WTC11 (cell line): ENCODE results near the gene WDFY4. TPM values are rescaled to one million over a fixed set of nuclear protein-coding genes. Genes with fewer than 3 reads are reported as not detected.

Source experiments
- ATAC-seq: fragments of 200-7000 bp; cut with Tn5 transposase; 2 replicates; pipeline ENCODE4 v1.10.0; 2021; ENCODE audit warnings: mild to moderate bottlenecking, moderate library complexity
- CTCF ChIA-PET: fragments of 300-600 bp; sonication (Branson Sonifier 250); formaldehyde crosslinking; loops from one replicate; lab custom pipeline; 2021; ENCODE audit warnings: antibody characterized with exemption; lab: Charles Lee
- POLR2A ChIA-PET: fragments of 350-600 bp; sonication (Branson Sonifier 250); formaldehyde crosslinking; loops from one replicate; lab custom pipeline; 2021; ENCODE audit warnings: antibody characterized with exemption; lab: Charles Lee
- DNase-seq: peaks from one replicate; pipeline ENCODE4 v3.0.0; 2021; ENCODE audit warnings: low spot score
- H3K27ac Mint-ChIP-seq: 2 replicates; pipeline ENCODE4 v1.8.0; 2021; ENCODE audit warnings: mixed read lengths
- H3K27me3 Mint-ChIP-seq: 2 replicates; pipeline ENCODE4 v1.8.0; 2021; ENCODE audit warnings: low read depth, mild to moderate bottlenecking, moderate library complexity, mixed read lengths
- H3K36me3 Mint-ChIP-seq: 2 replicates; pipeline ENCODE4 v1.8.0; 2021; ENCODE audit warnings: mixed read lengths
- H3K4me1 Mint-ChIP-seq: 2 replicates; pipeline ENCODE4 v1.8.0; 2022; ENCODE audit warnings: mixed read lengths
- H3K4me3 Mint-ChIP-seq: 2 replicates; pipeline ENCODE4 v1.8.0; 2021; ENCODE audit warnings: mild to moderate bottlenecking, moderate library complexity, mixed read lengths
- H3K9me3 Mint-ChIP-seq: 2 replicates; pipeline ENCODE4 v1.8.0; 2021; ENCODE audit warnings: mixed read lengths
- CREB1 ChIP-seq: sonication (generic); formaldehyde crosslinking; IDR thresholded peaks from 2 replicates; pipeline ENCODE4 v1.8.0; 2023; ENCODE audit warnings: mild to moderate bottlenecking, missing genetic modification reagents
- FOXP1 ChIP-seq: sonication (generic); formaldehyde crosslinking; IDR thresholded peaks from 2 replicates; pipeline ENCODE4 v1.8.0; 2022; ENCODE audit warnings: missing genetic modification reagents, mild to moderate bottlenecking, moderate library complexity, borderline replicate concordance
- GABPB1 ChIP-seq: sonication (generic); formaldehyde crosslinking; IDR thresholded peaks from 2 replicates; pipeline ENCODE4 v1.8.1; 2023; ENCODE audit warnings: mild to moderate bottlenecking, missing genetic modification reagents
- GRHL2 ChIP-seq: fragments of 250-450 bp; sonication (Bioruptor Pico); IDR thresholded peaks from 2 replicates; pipeline ENCODE4 v1.8.0; 2022; ENCODE audit warnings: mild to moderate bottlenecking, moderate library complexity; ENCODE audit not compliant: insufficient replicate concordance, severe bottlenecking
- NR3C1 ChIP-seq: sonication (generic); formaldehyde crosslinking; conservative IDR thresholded peaks from 2 replicates; pipeline ENCODE4 v1.8.1; 2023; ENCODE audit warnings: low read depth, mild to moderate bottlenecking, missing genetic modification reagents
- PRRX2 ChIP-seq: fragments of 250-450 bp; sonication (Bioruptor Pico); IDR thresholded peaks from 2 replicates; pipeline ENCODE4 v1.8.0; 2021; ENCODE audit warnings: mild to moderate bottlenecking
- SP1 ChIP-seq: sonication (generic); formaldehyde crosslinking; conservative IDR thresholded peaks from 2 replicates; pipeline ENCODE4 v1.8.1; 2022; ENCODE audit warnings: missing genetic modification reagents
- TCF7 ChIP-seq: sonication (generic); formaldehyde crosslinking; IDR thresholded peaks from 2 replicates; pipeline ENCODE4 v1.8.0; 2022; ENCODE audit warnings: mild to moderate bottlenecking, low read depth, missing genetic modification reagents, moderate library complexity
- ZNF281 ChIP-seq: sonication (generic); formaldehyde crosslinking; IDR thresholded peaks from 2 replicates; pipeline ENCODE4 v1.8.0; 2023; ENCODE audit warnings: mild to moderate bottlenecking, missing genetic modification reagents
- ZNF396 ChIP-seq: fragments of 250-450 bp; sonication (Bioruptor Pico); IDR thresholded peaks from 2 replicates; pipeline ENCODE4 v1.8.0; 2021; ENCODE audit warnings: mild to moderate bottlenecking, moderate library complexity, borderline replicate concordance
- ZNF416 ChIP-seq: fragments of 250-450 bp; sonication (Bioruptor Pico); IDR thresholded peaks from 2 replicates; pipeline ENCODE4 v1.9.0; 2021; ENCODE audit warnings: mild to moderate bottlenecking, inconsistent platforms
- ZNF425 ChIP-seq: fragments of 250-450 bp; sonication (Bioruptor Pico); conservative IDR thresholded peaks from 2 replicates; pipeline ENCODE4 v1.9.0; 2021; ENCODE audit warnings: mild to moderate bottlenecking
- ZNF671 ChIP-seq: fragments of 250-450 bp; sonication (Bioruptor Pico); IDR thresholded peaks from 2 replicates; pipeline ENCODE4 v1.8.0; 2021; ENCODE audit warnings: mild to moderate bottlenecking
- total RNA-seq: library from RNA; stranded (reverse); gene quantifications from 3 replicates; pipeline ENCODE4 v1.2.3, GENCODE V29; 2021
- TF ChIP-seq, protein P1 (sequence below): sonication (generic); formaldehyde crosslinking; IDR thresholded peaks from 2 replicates; pipeline ENCODE4 v1.8.1; 2022; ENCODE audit warnings: missing genetic modification reagents, borderline replicate concordance
- TF ChIP-seq, protein P2 (sequence below): sonication (generic); formaldehyde crosslinking; IDR thresholded peaks from 2 replicates; pipeline ENCODE4 v1.8.1; 2022; ENCODE audit warnings: mild to moderate bottlenecking, moderate library complexity, missing genetic modification reagents
- TF ChIP-seq, protein P3 (sequence below): fragments of 250-450 bp; sonication (Bioruptor Pico); IDR thresholded peaks from 2 replicates; pipeline ENCODE4 v2.1.2; 2022; ENCODE audit warnings: mild to moderate bottlenecking, moderate library complexity

The WDFY4 gene
- total RNA-seq, 1 experiment from 2014 or later = 0.13 TPM

GRCh38 chr10:48904861-48905260 is 220.2 kb downstream of the WDFY4 start:
- ChIA-PET CTCF (no interaction called here), POLR2A (no interaction called here)
- no peak for ATAC-seq
- H3K27me3 Mint-ChIP-seq = no peaks in the 10 kb centered on the region
- H3K27ac Mint-ChIP-seq = no peak overlapping the region
- H3K36me3 Mint-ChIP-seq = no peaks in the 10 kb centered on the region
- H3K4me1 Mint-ChIP-seq = peaks cover 3% of the 10 kb centered on the region; the same call in 1 of the 2 replicates
- H3K4me3 Mint-ChIP-seq = no peak overlapping the region
- no peaks in the 10 kb centered on the region for H3K9me3 Mint-ChIP-seq
- no peak for DNase-seq
- no peak for TF ChIP-seq ZNF396
- no peak for TF ChIP-seq NR3C1 (CRISPR knock-in tag)
- no peak for TF ChIP-seq CREB1 (CRISPR knock-in tag)

- no peaks in the 10 kb centered on the region for H3K36me3 Mint-ChIP-seq
- H3K27ac Mint-ChIP-seq = no peak overlapping the region
- H3K27me3 Mint-ChIP-seq = no peaks in the 10 kb centered on the region
- ATAC-seq = no peak
- no peaks in the 10 kb centered on the region for H3K9me3 Mint-ChIP-seq
- TF ChIP-seq ZNF425 (CRISPR knock-in tag) (no peak), ZNF416 (no peak), ZNF671 (CRISPR knock-in tag) (no peak)
- TF ChIP-seq, protein P1, sequence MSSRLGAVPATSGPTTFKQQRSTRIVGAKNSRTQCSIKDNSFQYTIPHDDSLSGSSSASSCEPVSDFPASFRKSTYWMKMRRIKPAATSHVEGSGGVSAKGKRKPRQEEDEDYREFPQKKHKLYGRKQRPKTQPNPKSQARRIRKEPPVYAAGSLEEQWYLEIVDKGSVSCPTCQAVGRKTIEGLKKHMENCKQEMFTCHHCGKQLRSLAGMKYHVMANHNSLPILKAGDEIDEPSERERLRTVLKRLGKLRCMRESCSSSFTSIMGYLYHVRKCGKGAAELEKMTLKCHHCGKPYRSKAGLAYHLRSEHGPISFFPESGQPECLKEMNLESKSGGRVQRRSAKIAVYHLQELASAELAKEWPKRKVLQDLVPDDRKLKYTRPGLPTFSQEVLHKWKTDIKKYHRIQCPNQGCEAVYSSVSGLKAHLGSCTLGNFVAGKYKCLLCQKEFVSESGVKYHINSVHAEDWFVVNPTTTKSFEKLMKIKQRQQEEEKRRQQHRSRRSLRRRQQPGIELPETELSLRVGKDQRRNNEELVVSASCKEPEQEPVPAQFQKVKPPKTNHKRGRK (CRISPR knock-in tag) = no peak
- DNase-seq = no peak
- peaks cover 3% of the 10 kb centered on the region; the same call in 1 of the 2 replicates for H3K4me1 Mint-ChIP-seq
- CTCF ChIA-PET = no interaction called here
- no peak overlapping the region for H3K4me3 Mint-ChIP-seq
- POLR2A ChIA-PET = no interaction called here
These were observed 220.6 kb downstream of the WDFY4 start for GRCh38 chr10:48905311-48905710.

DNA sequence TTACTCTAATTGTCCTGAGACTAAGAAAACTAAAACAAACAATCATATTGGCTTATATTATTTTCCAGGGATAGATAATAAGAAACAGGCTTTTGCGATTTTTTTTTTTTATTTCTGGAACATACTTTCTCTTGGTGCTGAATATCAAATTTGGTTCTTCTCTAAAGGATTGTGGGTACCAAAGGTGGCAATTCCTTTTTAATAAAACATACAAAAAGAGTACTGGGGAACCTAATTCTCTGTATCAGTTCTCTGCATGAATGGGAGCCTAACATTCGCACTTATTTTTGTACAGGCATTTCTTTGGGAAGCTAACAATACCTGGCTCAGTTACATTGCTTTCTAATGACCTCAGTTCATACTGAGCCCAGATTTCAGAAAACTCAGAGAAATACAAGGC is 222.2 kb downstream of the WDFY4 start:
- no peaks in the 10 kb centered on the region for H3K27me3 Mint-ChIP-seq
- H3K9me3 Mint-ChIP-seq = no peaks in the 10 kb centered on the region
- H3K36me3 Mint-ChIP-seq = no peaks in the 10 kb centered on the region
- POLR2A ChIA-PET = no interaction called here
- peaks cover 3% of the 10 kb centered on the region; the same call in 1 of the 2 replicates for H3K4me1 Mint-ChIP-seq
- no peak for DNase-seq
- CTCF ChIA-PET = no interaction called here
- H3K4me3 Mint-ChIP-seq = no peak overlapping the region
- H3K27ac Mint-ChIP-seq = no peak overlapping the region
- TF ChIP-seq, protein P2, sequence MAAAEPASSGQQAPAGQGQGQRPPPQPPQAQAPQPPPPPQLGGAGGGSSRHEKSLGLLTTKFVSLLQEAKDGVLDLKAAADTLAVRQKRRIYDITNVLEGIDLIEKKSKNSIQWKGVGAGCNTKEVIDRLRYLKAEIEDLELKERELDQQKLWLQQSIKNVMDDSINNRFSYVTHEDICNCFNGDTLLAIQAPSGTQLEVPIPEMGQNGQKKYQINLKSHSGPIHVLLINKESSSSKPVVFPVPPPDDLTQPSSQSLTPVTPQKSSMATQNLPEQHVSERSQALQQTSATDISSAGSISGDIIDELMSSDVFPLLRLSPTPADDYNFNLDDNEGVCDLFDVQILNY (CRISPR knock-in tag) = no peak
- TF ChIP-seq FOXP1 (CRISPR knock-in tag) (no peak), SP1 (CRISPR knock-in tag) (no peak), ZNF281 (CRISPR knock-in tag) (no peak), PRRX2 (CRISPR knock-in tag) (no peak), TCF7 (CRISPR knock-in tag) (no peak), GRHL2 (no peak), ZNF425 (CRISPR knock-in tag) (no peak), GABPB1 (CRISPR knock-in tag) (no peak)
- TF ChIP-seq, protein P1 (CRISPR knock-in tag) = no peak
- TF ChIP-seq, protein P3, sequence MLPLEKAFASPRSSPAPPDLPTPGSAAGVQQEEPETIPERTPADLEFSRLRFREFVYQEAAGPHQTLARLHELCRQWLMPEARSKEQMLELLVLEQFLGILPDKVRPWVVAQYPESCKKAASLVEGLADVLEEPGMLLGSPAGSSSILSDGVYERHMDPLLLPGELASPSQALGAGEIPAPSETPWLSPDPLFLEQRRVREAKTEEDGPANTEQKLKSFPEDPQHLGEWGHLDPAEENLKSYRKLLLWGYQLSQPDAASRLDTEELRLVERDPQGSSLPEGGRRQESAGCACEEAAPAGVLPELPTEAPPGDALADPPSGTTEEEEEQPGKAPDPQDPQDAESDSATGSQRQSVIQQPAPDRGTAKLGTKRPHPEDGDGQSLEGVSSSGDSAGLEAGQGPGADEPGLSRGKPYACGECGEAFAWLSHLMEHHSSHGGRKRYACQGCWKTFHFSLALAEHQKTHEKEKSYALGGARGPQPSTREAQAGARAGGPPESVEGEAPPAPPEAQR (CRISPR knock-in tag) = no peak
- no peak for ATAC-seq
